PC-3 (cell line): Measurements from ENCODE around the gene DOCK1. TPM values are rescaled to one million over a fixed set of nuclear protein-coding genes. Genes with fewer than 3 reads are reported as not detected.

ENCODE experiments used
- ATAC-seq: fragments of 200-7000 bp; cut with Tn5 transposase; 2 replicates; pipeline ENCODE4 v1.9.1; 2020; ENCODE audit warnings: mild to moderate bottlenecking, moderate library complexity
- BruUV-seq: library from RNA; stranded (reverse); fragments of 400-500 nt; replicated peaks from 2 replicates; lab custom pipeline; 2021; lab: Mats Ljungman, UMichigan
- CTCF ChIA-PET: fragments of 300-600 bp; sonication (Branson Sonifier 250); formaldehyde crosslinking; loops from one replicate; lab custom pipeline; 2022; ENCODE audit warnings: antibody characterized with exemption; lab: Charles Lee
- POLR2A ChIA-PET: fragments of 300-600 bp; sonication (Branson Sonifier 250); formaldehyde crosslinking; loops from one replicate; lab custom pipeline; 2022; ENCODE audit warnings: antibody characterized with exemption; ENCODE audit not compliant: unreplicated experiment; lab: Charles Lee
- DNase-seq: peaks from one replicate; pipeline ENCODE4 v3.0.0-alpha.2; 2015
- H2AFZ ChIP-seq: fragments of 300-600 bp; sonication (generic); 2 replicates; pipeline ENCODE4 v1.6.0; 2016; ENCODE audit warnings: antibody characterized with exemption, low read length
- H3F3A ChIP-seq: fragments of 300-600 bp; sonication (generic); one replicate; pipeline ENCODE4 v1.6.0; 2017; ENCODE audit warnings: antibody characterized with exemption, low read length, control low read depth, mild to moderate bottlenecking; ENCODE audit not compliant: unreplicated experiment
- H3K27ac ChIP-seq: fragments of 300-600 bp; sonication (generic); 2 replicates; pipeline ENCODE4 v1.5.1; 2016; ENCODE audit warnings: mild to moderate bottlenecking, low read length
- H3K27me3 ChIP-seq: fragments of 300-600 bp; sonication (generic); 2 replicates; pipeline ENCODE4 v1.6.1; 2016; ENCODE audit warnings: low read length, mixed read lengths
- H3K36me3 ChIP-seq: fragments of 300-600 bp; sonication (generic); 2 replicates; pipeline ENCODE4 v1.6.1; 2016; ENCODE audit warnings: low read depth, mixed run types, low read length, mixed read lengths
- H3K4me1 ChIP-seq: fragments of 300-600 bp; sonication (generic); 2 replicates; pipeline ENCODE4 v1.5.1; 2016; ENCODE audit warnings: low read length; ENCODE audit not compliant: insufficient read depth
- H3K4me2 ChIP-seq: fragments of 300-600 bp; sonication (generic); 2 replicates; pipeline ENCODE4 v1.6.0; 2016; ENCODE audit warnings: low read length
- H3K4me3 ChIP-seq: fragments of 300-600 bp; sonication (generic); 2 replicates; pipeline ENCODE4 v1.5.1; 2016; ENCODE audit warnings: mild to moderate bottlenecking, low read length, mixed read lengths
- H3K79me2 ChIP-seq: fragments of 300-600 bp; sonication (generic); 2 replicates; pipeline ENCODE4 v1.6.1; 2017; ENCODE audit warnings: low read length, mixed read lengths
- H3K9ac ChIP-seq: fragments of 300-600 bp; sonication (generic); 2 replicates; pipeline ENCODE4 v1.6.0; 2016; ENCODE audit warnings: mild to moderate bottlenecking, low read length
- H3K9me2 ChIP-seq: fragments of 300-600 bp; sonication (generic); replicated peaks from 2 replicates; pipeline ENCODE4 v1.6.1; 2016; ENCODE audit warnings: mixed run types, low read length, mixed read lengths
- H3K9me3 ChIP-seq: fragments of 300-600 bp; sonication (generic); 2 replicates; pipeline ENCODE4 v1.6.1; 2016; ENCODE audit warnings: low read length, mixed read lengths
- H4K20me1 ChIP-seq: fragments of 300-600 bp; sonication (generic); 2 replicates; pipeline ENCODE4 v1.6.1; 2016; ENCODE audit warnings: low read length, mixed read lengths
- CTCF ChIP-seq: fragments of 300-600 bp; sonication (generic); conservative IDR thresholded peaks from 2 replicates; pipeline ENCODE4 v1.5.1; 2017; ENCODE audit warnings: antibody characterized with exemption, low read depth, mild to moderate bottlenecking, low read length
- EZH2 ChIP-seq: fragments of 300-600 bp; sonication (generic); IDR thresholded peaks from one replicate; pipeline ENCODE4 v1.6.1; 2017; ENCODE audit warnings: antibody characterized with exemption, mild to moderate bottlenecking, low read length; ENCODE audit not compliant: unreplicated experiment
- EZH2phosphoT487 ChIP-seq: fragments of 300-600 bp; sonication (generic); IDR thresholded peaks from 2 replicates; pipeline ENCODE4 v1.6.1; 2018; ENCODE audit warnings: mild to moderate bottlenecking, antibody characterized with exemption, low read length, borderline replicate concordance
- intact Hi-C: fragments of 100-400 bp; cut with micrococcal nuclease; formaldehyde crosslinking; loops from 2 replicates; pipeline ENCODE4 v1.9.0; 2023
- total RNA-seq: library from RNA; depleted of rRNA; stranded (reverse); fragments of >200 nt; gene quantifications from 2 replicates; pipeline ENCODE4 v1.2.3, GENCODE V29; 2014

The DOCK1 gene
- total RNA-seq, 1 experiment from 2014 or later = 34.3 TPM

- BruUV-seq = no TSS peak
- Histone ChIP-seq H3K36me3 (no peaks in the 10 kb centered on the region), H3K9me2 (no peaks in the 10 kb centered on the region), H3K4me2 (no peak overlapping the region), H3K27me3 (no peaks in the 10 kb centered on the region), H3K79me2 (no peaks in the 10 kb centered on the region), H3K9me3 (no peaks in the 10 kb centered on the region), H4K20me1 (no peaks in the 10 kb centered on the region), H3K4me1 (no peaks in the 10 kb centered on the region), H3K9ac (no peak overlapping the region), H3K27ac (no peak overlapping the region), H3K4me3 (no peak overlapping the region), H2AFZ (no peak overlapping the region), H3F3A (no peaks in the 10 kb centered on the region)
- ChIA-PET POLR2A (no interaction called here), CTCF (no interaction called here)
- DNase-seq (no peak), ATAC-seq (no peak)
- no peak for TF ChIP-seq EZH2
- TF ChIP-seq CTCF = no peak
- TF ChIP-seq EZH2phosphoT487 = no peak
- intact Hi-C loops = no loop called here
Observed at GRCh38 chr10:127426746-127427145, 521.5 kb downstream of the DOCK1 start.

- Histone ChIP-seq H3K4me2 (no peak overlapping the region), H3K9ac (no peak overlapping the region), H3K4me1 (no peaks in the 10 kb centered on the region), H2AFZ (no peak overlapping the region), H3K9me2 (no peaks in the 10 kb centered on the region), H3F3A (no peaks in the 10 kb centered on the region), H4K20me1 (no peaks in the 10 kb centered on the region), H3K27ac (no peak overlapping the region), H3K36me3 (no peaks in the 10 kb centered on the region), H3K9me3 (no peaks in the 10 kb centered on the region), H3K4me3 (no peak overlapping the region), H3K79me2 (no peaks in the 10 kb centered on the region), H3K27me3 (no peaks in the 10 kb centered on the region)
- no peak for DNase-seq
- no TSS peak for BruUV-seq
- no peak for ATAC-seq
- intact Hi-C loops = no loop called here
- CTCF ChIA-PET = no interaction called here
- TF ChIP-seq EZH2 (no peak), EZH2phosphoT487 (no peak), CTCF (no peak)
- POLR2A ChIA-PET = no interaction called here
Observed at GRCh38 chr10:127427926-127428325, 522.7 kb downstream of the DOCK1 start.

- intact Hi-C loops = no loop called here
- H4K20me1 ChIP-seq = no peaks in the 10 kb centered on the region
- no peak overlapping the region for H2AFZ ChIP-seq
- ChIA-PET POLR2A (no interaction called here), CTCF (no interaction called here)
- no peaks in the 10 kb centered on the region for H3F3A ChIP-seq
- H3K4me2 ChIP-seq = no peak overlapping the region
- no peaks in the 10 kb centered on the region for H3K9me2 ChIP-seq
- no peaks in the 10 kb centered on the region for H3K79me2 ChIP-seq
- no peak for DNase-seq
- TF ChIP-seq CTCF (no peak), EZH2phosphoT487 (no peak), EZH2 (no peak)
- no peaks in the 10 kb centered on the region for H3K9me3 ChIP-seq
- H3K27ac ChIP-seq = no peak overlapping the region
- no peak overlapping the region for H3K9ac ChIP-seq
- no TSS peak for BruUV-seq
- no peak for ATAC-seq
- H3K27me3 ChIP-seq = no peaks in the 10 kb centered on the region
- H3K36me3 ChIP-seq = no peaks in the 10 kb centered on the region
- no peaks in the 10 kb centered on the region for H3K4me1 ChIP-seq
- H3K4me3 ChIP-seq = no peak overlapping the region
Observed at GRCh38 chr10:127428385-127428980, 523.3 kb downstream of the DOCK1 start.
